GM12878 (cell line): Measurements from ENCODE around the gene ODAPH. TPM values are rescaled to one million over a fixed set of nuclear protein-coding genes. Genes with fewer than 3 reads are reported as not detected.

Experiments used
- ATAC-seq: fragments of 200-7000 bp; cut with Tn5 transposase; 3 replicates; pipeline ENCODE4 v1.9.1; 2020; ENCODE audit warnings: mild to moderate bottlenecking, moderate library complexity
- BruUV-seq: library from RNA; stranded (reverse); fragments of 400-500 nt; replicated peaks from 2 replicates; lab custom pipeline; 2021; lab: Mats Ljungman, UMichigan
- CTCF ChIA-PET: fragments of 300-600 bp; sonication (Branson Sonifier 250); formaldehyde crosslinking; extraction: SDS; loops from one replicate; lab custom pipeline; 2021; ENCODE audit warnings: inconsistent platforms; lab: Yijun Ruan, JAX
- POLR2A ChIA-PET: fragments of 350-600 bp; formaldehyde crosslinking; extraction: SDS; loops from one replicate; lab custom pipeline; 2021; ENCODE audit warnings: inconsistent platforms; lab: Charles Lee
- RAD21 ChIA-PET: fragments of 300-600 bp; sonication (Branson Sonifier 250); formaldehyde crosslinking; loops from one replicate; lab custom pipeline; 2023; ENCODE audit warnings: antibody characterized with exemption; ENCODE audit not compliant: unreplicated experiment; lab: Charles Lee
- SMC1A ChIA-PET: fragments of 300-600 bp; sonication (Branson Sonifier 250); formaldehyde crosslinking; loops from one replicate; lab custom pipeline; 2023; ENCODE audit not compliant: unreplicated experiment, uncharacterized antibody; lab: Charles Lee
- DNase-seq: peaks from one replicate; pipeline ENCODE4 v3.0.0-alpha.2; 2011; ENCODE audit warnings: low read depth, low spot score
- FAIRE-seq: peaks from 3 replicates; lab custom pipeline; 2011; peaks lifted over from hg19 to GRCh38; lab: Jason Lieb, UNC
- H2AFZ ChIP-seq: 2 replicates; pipeline ENCODE4 v1.6.0; 2011; ENCODE audit warnings: low read depth, low read length, control low read depth; ENCODE audit not compliant: control insufficient read depth
- H3K27ac ChIP-seq: 2 replicates; pipeline ENCODE4 v1.5.1; 2011; ENCODE audit warnings: control low read depth; ENCODE audit not compliant: control insufficient read depth, insufficient read depth
- H3K27me3 ChIP-seq, 2 experiments: replicated peaks in 1 of 2; 2 replicates each; pipeline versions ENCODE4 v1.6.0 to v1.6.1; 2011; ENCODE audit warnings: low read length in 1 of 2; ENCODE audit not compliant: control insufficient read depth in 2 of 2, insufficient read depth in 2 of 2
- H3K36me3 ChIP-seq, 2 experiments: 2 replicates each; pipeline ENCODE4 v1.5.1; 2011; ENCODE audit warnings: low read length in 1 of 2; ENCODE audit not compliant: control insufficient read depth in 2 of 2, insufficient read depth in 2 of 2
- H3K4me1 ChIP-seq: 2 replicates; pipeline ENCODE4 v1.6.1; 2011; ENCODE audit warnings: mild to moderate bottlenecking, low read length, moderate library complexity, mixed read lengths; ENCODE audit not compliant: control insufficient read depth, insufficient read depth
- H3K4me2 ChIP-seq: 2 replicates; pipeline ENCODE4 v1.6.0; 2011; ENCODE audit warnings: control low read depth; ENCODE audit not compliant: control insufficient read depth, insufficient read depth
- H3K4me3 ChIP-seq: fragments of 200-600 bp; sonication (generic); 2 replicates; pipeline ENCODE4 v1.5.1; 2016
- H3K79me2 ChIP-seq: 2 replicates; pipeline ENCODE4 v1.6.0; 2011; ENCODE audit warnings: low read length; ENCODE audit not compliant: control insufficient read depth, insufficient read depth
- H3K9ac ChIP-seq: 2 replicates; pipeline ENCODE4 v1.8.0; 2011; ENCODE audit warnings: low read length, control low read depth, mixed read lengths; ENCODE audit not compliant: control insufficient read depth, insufficient read depth
- H3K9me3 ChIP-seq: replicated peaks from 3 replicates; pipeline ENCODE4 v1.5.1; 2011; ENCODE audit warnings: mild to moderate bottlenecking, low read length; ENCODE audit not compliant: control insufficient read depth, insufficient read depth
- H4K20me1 ChIP-seq: 2 replicates; pipeline ENCODE4 v1.6.0; 2011; ENCODE audit not compliant: control insufficient read depth, insufficient read depth
- ATF3 ChIP-seq: IDR thresholded peaks from 2 replicates; pipeline ENCODE4 v1.6.1; 2011; ENCODE audit warnings: low read depth, mild to moderate bottlenecking, low read length, moderate library complexity, borderline replicate concordance; ENCODE audit errors: extremely low read depth
- CHD1 ChIP-seq: IDR thresholded peaks from 2 replicates; pipeline ENCODE4 v1.6.1; 2012; ENCODE audit warnings: low read depth, low read length, improper control_type of control experiment
- MLLT1 ChIP-seq: fragments of 450-650 bp; IDR thresholded peaks from 2 replicates; pipeline ENCODE4 v1.6.1; 2016; ENCODE audit warnings: mild to moderate bottlenecking
- NR2C1 ChIP-seq: fragments of 450-650 bp; IDR thresholded peaks from 2 replicates; pipeline ENCODE4 v1.6.1; 2017; ENCODE audit warnings: antibody characterized with exemption, mild to moderate bottlenecking, moderate library complexity
- RAD21 ChIP-seq: IDR thresholded peaks from 2 replicates; pipeline ENCODE4 v1.6.1; 2011; ENCODE audit warnings: mild to moderate bottlenecking, low read depth, low read length, moderate library complexity; ENCODE audit not compliant: insufficient read depth
- RCOR1 ChIP-seq: conservative IDR thresholded peaks from 2 replicates; pipeline ENCODE4 v1.6.1; 2012; ENCODE audit warnings: low read depth, low read length, improper control_type of control experiment
- SMC3 ChIP-seq: IDR thresholded peaks from 2 replicates; pipeline ENCODE4 v1.6.1; 2011; ENCODE audit warnings: low read length, improper control_type of control experiment, borderline replicate concordance
- TCF12 ChIP-seq: IDR thresholded peaks from 2 replicates; pipeline ENCODE4 v1.6.1; 2011; ENCODE audit warnings: low read depth, mild to moderate bottlenecking, low read length
- USF1 ChIP-seq: IDR thresholded peaks from 2 replicates; pipeline ENCODE4 v1.6.1; 2011; ENCODE audit warnings: borderline replicate concordance, low read depth, mild to moderate bottlenecking, moderate library complexity, mixed read lengths, low read length; ENCODE audit not compliant: insufficient read depth; ENCODE audit errors: extremely low read length
- ZBTB40 ChIP-seq: fragments of 450-650 bp; IDR thresholded peaks from 2 replicates; pipeline ENCODE4 v1.6.1; 2016; ENCODE audit warnings: mild to moderate bottlenecking, moderate library complexity, borderline replicate concordance
- ZZZ3 ChIP-seq: IDR thresholded peaks from 2 replicates; pipeline ENCODE4 v1.6.1; 2011; ENCODE audit warnings: low read depth; ENCODE audit not compliant: control insufficient read depth, insufficient read length
- WGBS: methylation state at CpG from one replicate; pipeline ENCODE4 v1.1.6; 2016; ENCODE audit warnings: low lambda C conversion rate; ENCODE audit not compliant: insufficient replicate concordance, insufficient coverage; ENCODE audit errors: missing lambda C conversion rate; 5-methylcytosine and 5-hydroxymethylcytosine counted together
- in situ Hi-C: fragments of 300-500 bp; cut with MboI; formaldehyde crosslinking; loops from 9 replicates; pipeline ENCODE4 v1.14.3; 2018; ENCODE audit warnings: mixed read lengths
- intact Hi-C: fragments of 100-400 bp; cut with micrococcal nuclease; formaldehyde crosslinking; loops from one replicate; pipeline ENCODE4 v1.14.2; 2022; ENCODE audit not compliant: unreplicated experiment
- polyA plus RNA-seq, 11 experiments: library from polyadenylated mRNA; depleted of rRNA in 4 of 11; unstranded in 6 of 11; stranded (reverse) in 5 of 11; fragments of >200 nt; fragmentation: Nextera tagmentation in 4 of 11; fragmentation: Illumina TruSeq in 1 of 11; extraction: Ambion mirVana in 4 of 11; extraction: Trizol in 1 of 11; gene quantifications; 1 replicate in 1 of 11; 2 replicates in 10 of 11; pipeline versions ENCODE4 v1.2.1 to v1.2.3, GENCODE V29; 2011 to 2016; ENCODE audit warnings: inconsistent platforms in 2 of 11, missing spikeins in 2 of 11, low read depth in 1 of 11
- total RNA-seq, 4 experiments: library from RNA; depleted of rRNA in 3 of 4; stranded (reverse); fragments of >200 nt in 3 of 4; fragmentation: Illumina TruSeq in 1 of 4; extraction: Trizol in 1 of 4; gene quantifications; 2 replicates each; pipeline versions ENCODE4 v1.2.1 to v1.2.3, GENCODE V29; 2013 to 2021
- TF ChIP-seq, protein P1 (sequence below): fragments of 450-650 bp; formaldehyde crosslinking; IDR thresholded peaks from 2 replicates; pipeline ENCODE4 v1.4.0; 2022; ENCODE audit warnings: mild to moderate bottlenecking, moderate library complexity

Gene ODAPH
- total and polyA plus RNA-seq, 10 of the 15 experiments (the other 5 are each of a cell fraction or from before 2014, with no cell fraction given): 0.06 to 0.13 (median 0.12) TPM; not detected in 6

GRCh38 chr4:75530556-75531322 is 25.1 kb upstream of the ODAPH start:
- Histone ChIP-seq H2AFZ (no peak overlapping the region), H3K4me3 (no peak overlapping the region), H4K20me1 (no peaks in the 10 kb centered on the region), H3K79me2 (no peaks in the 10 kb centered on the region), H3K36me3 (peaks cover 0 to 14% of the 10 kb centered on the region in 2 experiments; a peak in 2 of 4 replicates), H3K9me3 (no peaks in the 10 kb centered on the region; the same call in 2 of the 3 replicates), H3K4me1 (no peaks in the 10 kb centered on the region), H3K9ac (no peak overlapping the region), H3K27ac (no peak overlapping the region), H3K27me3 (no peaks in the 10 kb centered on the region), H3K4me2 (no peak overlapping the region)
- intact Hi-C loops: no loop called here
- RAD21 ChIA-PET: no interaction called here
- in situ Hi-C loops: no loop called here
- POLR2A ChIA-PET: no interaction called here
- CTCF ChIA-PET: no interaction called here
- SMC1A ChIA-PET: no interaction called here
- 96% methylated on average over 2 of the region's 2 CpGs for WGBS
- BruUV-seq: no TSS peak
- no peak for DNase-seq
- no peak for FAIRE-seq
- no peak for ATAC-seq
- TF ChIP-seq RAD21 (no peak), SMC3 (no peak), MLLT1 (no peak), RCOR1 (no peak), ATF3 (no peak), NR2C1 (no peak), TCF12 (no peak), ZZZ3 (no peak), CHD1 (no peak), ZBTB40 (no peak), USF1 (no peak)
- TF ChIP-seq, protein P1, sequence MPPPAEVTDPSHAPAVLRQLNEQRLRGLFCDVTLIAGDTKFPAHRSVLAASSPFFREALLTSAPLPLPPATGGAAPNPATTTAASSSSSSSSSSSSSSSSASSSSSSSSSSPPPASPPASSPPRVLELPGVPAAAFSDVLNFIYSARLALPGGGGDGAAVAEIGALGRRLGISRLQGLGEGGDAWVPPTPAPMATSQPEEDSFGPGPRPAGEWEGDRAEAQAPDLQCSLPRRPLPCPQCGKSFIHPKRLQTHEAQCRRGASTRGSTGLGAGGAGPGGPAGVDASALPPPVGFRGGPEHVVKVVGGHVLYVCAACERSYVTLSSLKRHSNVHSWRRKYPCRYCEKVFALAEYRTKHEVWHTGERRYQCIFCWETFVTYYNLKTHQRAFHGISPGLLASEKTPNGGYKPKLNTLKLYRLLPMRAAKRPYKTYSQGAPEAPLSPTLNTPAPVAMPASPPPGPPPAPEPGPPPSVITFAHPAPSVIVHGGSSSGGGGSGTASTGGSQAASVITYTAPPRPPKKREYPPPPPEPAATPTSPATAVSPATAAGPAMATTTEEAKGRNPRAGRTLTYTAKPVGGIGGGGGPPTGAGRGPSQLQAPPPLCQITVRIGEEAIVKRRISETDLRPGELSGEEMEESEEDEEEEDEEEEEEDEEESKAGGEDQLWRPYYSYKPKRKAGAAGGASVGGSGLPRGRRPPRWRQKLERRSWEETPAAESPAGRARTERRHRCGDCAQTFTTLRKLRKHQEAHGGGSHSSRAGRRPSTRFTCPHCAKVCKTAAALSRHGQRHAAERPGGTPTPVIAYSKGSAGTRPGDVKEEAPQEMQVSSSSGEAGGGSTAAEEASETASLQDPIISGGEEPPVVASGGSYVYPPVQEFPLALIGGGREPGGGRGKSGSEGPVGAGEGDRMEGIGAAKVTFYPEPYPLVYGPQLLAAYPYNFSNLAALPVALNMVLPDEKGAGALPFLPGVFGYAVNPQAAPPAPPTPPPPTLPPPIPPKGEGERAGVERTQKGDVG (CRISPR knock-in tag): no peak
